Keratinocyte (primary cell): Measurements from ENCODE around the gene BANK1.

Experiments used
- CTCF ChIP-seq, 3 experiments: IDR thresholded peaks in 1 of 3; conservative IDR thresholded peaks in 1 of 3; optimal IDR thresholded peaks in 1 of 3; 2 replicates in 2 of 3; 3 replicates in 1 of 3; pipeline versions ENCODE3 to v1.5.1; 2011; ENCODE audit warnings: low read length in 3 of 3, mild to moderate bottlenecking in 3 of 3, moderate library complexity in 2 of 3, control low read depth in 1 of 3, inconsistent platforms in 1 of 3; ENCODE audit not compliant: insufficient read depth in 2 of 3; ENCODE audit errors: extremely low read depth in 1 of 3
- EZH2 ChIP-seq: IDR thresholded peaks from one replicate; pipeline ENCODE4 v1.6.1; 2012; ENCODE audit warnings: inconsistent platforms, mild to moderate bottlenecking, low read length, moderate library complexity

GRCh38 chr4:101919373-101919977 lies 128.9 kb downstream of the BANK1 start:
- TF ChIP-seq CTCF (optimal IDR thresholded peaks at IDR 0.05 in 1 of 3, IDR thresholded peaks at IDR 0.05 in 1 of 3, conservative IDR thresholded peaks at IDR 0.05 in 1 of 3; ENCODE audit: extremely low read depth in 1 of 3, insufficient read depth in 2 of 3, low read length in 3 of 3) (no peak), EZH2 (no peak)
